K562 (cell line): ENCODE results near the gene WBP1. TPM values are rescaled to one million over a fixed set of nuclear protein-coding genes. Genes with fewer than 3 reads are reported as not detected.

ENCODE experiments used
- ETS2 ChIP-seq: IDR thresholded peaks from 2 replicates; pipeline ENCODE4 v1.6.1; 2016; ENCODE audit warnings: borderline replicate concordance, missing genetic modification characterization, mild to moderate bottlenecking, moderate library complexity, missing compliant biosample characterization; ENCODE audit not compliant: poor library complexity, severe bottlenecking
- KAT7 ChIP-seq: sonication (generic); formaldehyde crosslinking; IDR thresholded peaks from 2 replicates; pipeline ENCODE4 v1.8.0; 2022; ENCODE audit warnings: missing genetic modification reagents, mild to moderate bottlenecking, borderline replicate concordance
- KDM1A ChIP-seq, 2 experiments: fragments of 450-650 bp; IDR thresholded peaks; 2 replicates each; pipeline ENCODE4 v1.6.1; 2016; ENCODE audit warnings: mild to moderate bottlenecking in 2 of 2
- NEUROD1 ChIP-seq: fragments of 150-350 bp; IDR thresholded peaks from 2 replicates; pipeline ENCODE4 v1.6.1; 2014; ENCODE audit warnings: borderline replicate concordance, low read length, low read depth; ENCODE audit not compliant: partially characterized antibody
- ZBTB17 ChIP-seq: fragments of 450-650 bp; formaldehyde crosslinking; IDR thresholded peaks from 2 replicates; pipeline ENCODE4 v1.4.0; 2020; ENCODE audit warnings: mild to moderate bottlenecking
- ZNF232 ChIP-seq: sonication (generic); formaldehyde crosslinking; IDR thresholded peaks from 2 replicates; pipeline ENCODE4 v1.8.0; 2022; ENCODE audit warnings: mild to moderate bottlenecking, missing genetic modification reagents
- polyA plus RNA-seq, 8 experiments: library from polyadenylated mRNA; depleted of rRNA in 4 of 8; stranded (reverse) in 5 of 8; unstranded in 3 of 8; fragments of >200 nt; fragmentation: Nextera tagmentation in 2 of 8; fragmentation: Illumina TruSeq in 1 of 8; extraction: Ambion mirVana in 2 of 8; extraction: Trizol in 1 of 8; gene quantifications; 2 replicates each; pipeline versions ENCODE4 v1.2.1 to v1.2.3, GENCODE V29; 2011 to 2014; ENCODE audit warnings: inconsistent platforms in 1 of 8, missing spikeins in 1 of 8
- total RNA-seq, 7 experiments: library from RNA; depleted of rRNA in 6 of 7; stranded (reverse); fragments of >200 nt in 6 of 7; fragmentation: Illumina TruSeq in 2 of 7; extraction: Trizol in 2 of 7; gene quantifications; 2 replicates each; pipeline versions ENCODE4 v1.2.1 to v1.2.3, GENCODE V29; 2011 to 2021; ENCODE audit warnings: low replicate concordance in 1 of 7
- TF ChIP-seq, protein P1 (sequence below): fragments of 250-450 bp; sonication (Bioruptor Pico); IDR thresholded peaks from 2 replicates; pipeline ENCODE4 v1.4.0; 2020; ENCODE audit warnings: mild to moderate bottlenecking
- TF ChIP-seq, protein P2 (sequence below), 2 experiments: fragments of 450-650 bp in 1 of 2; sonication (generic) in 1 of 2; formaldehyde crosslinking in 1 of 2; IDR thresholded peaks; 2 replicates each; pipeline versions ENCODE4 v1.7.1 to v1.9.0; 2016 to 2022; ENCODE audit warnings: inconsistent platforms in 1 of 2, mild to moderate bottlenecking in 1 of 2, missing genetic modification reagents in 1 of 2
- TF ChIP-seq, protein P3 (sequence below): fragments of 450-650 bp; IDR thresholded peaks from 2 replicates; pipeline ENCODE4 v1.7.0; 2016; ENCODE audit warnings: borderline replicate concordance
- TF ChIP-seq, protein P4 (sequence below): fragments of 250-450 bp; sonication (Bioruptor Pico); IDR thresholded peaks from 2 replicates; pipeline ENCODE4 v1.5.0; 2022; ENCODE audit warnings: mild to moderate bottlenecking

The WBP1 gene
- total and polyA plus RNA-seq, 9 of the 15 experiments (the other 6 are each of a cell fraction or from before 2014, with no cell fraction given) = 1.9 to 27.7 (median 14.2) TPM

DNA sequence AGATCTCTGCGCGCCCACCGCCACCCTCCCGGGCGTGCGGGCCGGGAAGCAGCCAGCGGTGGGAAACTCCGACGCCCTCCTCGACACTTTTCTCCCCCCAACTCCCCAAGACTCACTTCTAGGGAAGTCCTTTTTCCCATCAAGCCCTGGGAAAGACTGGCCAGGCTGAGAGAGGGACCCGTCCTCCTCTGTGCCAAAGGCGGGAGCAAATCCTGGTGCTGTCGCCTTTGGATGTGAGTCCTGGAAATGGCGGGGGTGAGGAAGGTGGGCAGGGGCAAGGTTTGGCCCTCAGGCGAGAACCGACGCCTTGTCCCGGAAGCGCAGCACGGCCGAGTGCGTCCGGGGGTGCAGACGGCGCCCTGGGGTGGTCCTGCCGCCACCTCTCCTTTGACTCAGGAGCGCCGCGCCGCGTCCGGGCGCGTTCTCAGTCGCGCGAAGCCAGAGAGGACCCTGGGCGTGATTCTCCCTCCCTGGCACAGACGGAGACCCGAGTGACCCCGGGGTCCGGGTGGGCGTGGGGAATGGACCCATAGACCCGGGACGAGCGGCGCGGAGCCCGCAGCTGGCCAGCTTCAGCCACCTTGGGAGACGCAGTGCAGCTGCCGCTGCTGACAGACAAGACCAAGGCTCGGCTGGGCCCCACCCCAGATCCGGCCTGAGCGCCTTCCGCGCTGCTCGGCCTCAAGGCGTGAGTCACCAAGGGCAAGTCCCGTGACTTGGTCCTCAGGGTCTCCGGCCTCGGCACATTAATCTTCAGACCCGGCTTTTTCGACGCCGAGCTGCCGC, 44.7 kb downstream of the WBP1 start (continued):
- TF ChIP-seq, protein P1, sequence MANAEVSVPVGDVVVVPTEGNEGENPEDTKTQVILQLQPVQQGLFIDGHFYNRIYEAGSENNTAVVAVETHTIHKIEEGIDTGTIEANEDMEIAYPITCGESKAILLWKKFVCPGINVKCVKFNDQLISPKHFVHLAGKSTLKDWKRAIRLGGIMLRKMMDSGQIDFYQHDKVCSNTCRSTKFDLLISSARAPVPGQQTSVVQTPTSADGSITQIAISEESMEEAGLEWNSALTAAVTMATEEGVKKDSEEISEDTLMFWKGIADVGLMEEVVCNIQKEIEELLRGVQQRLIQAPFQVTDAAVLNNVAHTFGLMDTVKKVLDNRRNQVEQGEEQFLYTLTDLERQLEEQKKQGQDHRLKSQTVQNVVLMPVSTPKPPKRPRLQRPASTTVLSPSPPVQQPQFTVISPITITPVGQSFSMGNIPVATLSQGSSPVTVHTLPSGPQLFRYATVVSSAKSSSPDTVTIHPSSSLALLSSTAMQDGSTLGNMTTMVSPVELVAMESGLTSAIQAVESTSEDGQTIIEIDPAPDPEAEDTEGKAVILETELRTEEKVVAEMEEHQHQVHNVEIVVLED (CRISPR knock-in tag) = peak; percentile 5; the same call in 1 of the 2 replicates
- TF ChIP-seq, protein P2, sequence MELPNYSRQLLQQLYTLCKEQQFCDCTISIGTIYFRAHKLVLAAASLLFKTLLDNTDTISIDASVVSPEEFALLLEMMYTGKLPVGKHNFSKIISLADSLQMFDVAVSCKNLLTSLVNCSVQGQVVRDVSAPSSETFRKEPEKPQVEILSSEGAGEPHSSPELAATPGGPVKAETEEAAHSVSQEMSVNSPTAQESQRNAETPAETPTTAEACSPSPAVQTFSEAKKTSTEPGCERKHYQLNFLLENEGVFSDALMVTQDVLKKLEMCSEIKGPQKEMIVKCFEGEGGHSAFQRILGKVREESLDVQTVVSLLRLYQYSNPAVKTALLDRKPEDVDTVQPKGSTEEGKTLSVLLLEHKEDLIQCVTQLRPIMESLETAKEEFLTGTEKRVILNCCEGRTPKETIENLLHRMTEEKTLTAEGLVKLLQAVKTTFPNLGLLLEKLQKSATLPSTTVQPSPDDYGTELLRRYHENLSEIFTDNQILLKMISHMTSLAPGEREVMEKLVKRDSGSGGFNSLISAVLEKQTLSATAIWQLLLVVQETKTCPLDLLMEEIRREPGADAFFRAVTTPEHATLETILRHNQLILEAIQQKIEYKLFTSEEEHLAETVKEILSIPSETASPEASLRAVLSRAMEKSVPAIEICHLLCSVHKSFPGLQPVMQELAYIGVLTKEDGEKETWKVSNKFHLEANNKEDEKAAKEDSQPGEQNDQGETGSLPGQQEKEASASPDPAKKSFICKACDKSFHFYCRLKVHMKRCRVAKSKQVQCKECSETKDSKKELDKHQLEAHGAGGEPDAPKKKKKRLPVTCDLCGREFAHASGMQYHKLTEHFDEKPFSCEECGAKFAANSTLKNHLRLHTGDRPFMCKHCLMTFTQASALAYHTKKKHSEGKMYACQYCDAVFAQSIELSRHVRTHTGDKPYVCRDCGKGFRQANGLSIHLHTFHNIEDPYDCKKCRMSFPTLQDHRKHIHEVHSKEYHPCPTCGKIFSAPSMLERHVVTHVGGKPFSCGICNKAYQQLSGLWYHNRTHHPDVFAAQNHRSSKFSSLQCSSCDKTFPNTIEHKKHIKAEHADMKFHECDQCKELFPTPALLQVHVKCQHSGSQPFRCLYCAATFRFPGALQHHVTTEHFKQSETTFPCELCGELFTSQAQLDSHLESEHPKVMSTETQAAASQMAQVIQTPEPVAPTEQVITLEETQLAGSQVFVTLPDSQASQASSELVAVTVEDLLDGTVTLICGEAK (IDR thresholded peaks at IDR 0.05) = peak; percentile 33; the same call in 1 of the 2 replicates
- TF ChIP-seq, protein P2 (CRISPR knock-in tag; IDR thresholded peaks at IDR 0.05) = no peak
- TF ChIP-seq NEUROD1 (peak; percentile 40), ZNF232 (CRISPR knock-in tag) (no peak), KAT7 (CRISPR knock-in tag) (no peak; the same call in 1 of the 2 replicates), KDM1A (IDR thresholded peaks at IDR 0.05) (no peak), ETS2 (no peak), ZBTB17 (CRISPR knock-in tag) (0 out of 2 replicates have a peak, but pooled peaks have one; percentile 10)
- TF ChIP-seq, protein P3, sequence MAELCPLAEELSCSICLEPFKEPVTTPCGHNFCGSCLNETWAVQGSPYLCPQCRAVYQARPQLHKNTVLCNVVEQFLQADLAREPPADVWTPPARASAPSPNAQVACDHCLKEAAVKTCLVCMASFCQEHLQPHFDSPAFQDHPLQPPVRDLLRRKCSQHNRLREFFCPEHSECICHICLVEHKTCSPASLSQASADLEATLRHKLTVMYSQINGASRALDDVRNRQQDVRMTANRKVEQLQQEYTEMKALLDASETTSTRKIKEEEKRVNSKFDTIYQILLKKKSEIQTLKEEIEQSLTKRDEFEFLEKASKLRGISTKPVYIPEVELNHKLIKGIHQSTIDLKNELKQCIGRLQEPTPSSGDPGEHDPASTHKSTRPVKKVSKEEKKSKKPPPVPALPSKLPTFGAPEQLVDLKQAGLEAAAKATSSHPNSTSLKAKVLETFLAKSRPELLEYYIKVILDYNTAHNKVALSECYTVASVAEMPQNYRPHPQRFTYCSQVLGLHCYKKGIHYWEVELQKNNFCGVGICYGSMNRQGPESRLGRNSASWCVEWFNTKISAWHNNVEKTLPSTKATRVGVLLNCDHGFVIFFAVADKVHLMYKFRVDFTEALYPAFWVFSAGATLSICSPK = no peak
- TF ChIP-seq, protein P4, sequence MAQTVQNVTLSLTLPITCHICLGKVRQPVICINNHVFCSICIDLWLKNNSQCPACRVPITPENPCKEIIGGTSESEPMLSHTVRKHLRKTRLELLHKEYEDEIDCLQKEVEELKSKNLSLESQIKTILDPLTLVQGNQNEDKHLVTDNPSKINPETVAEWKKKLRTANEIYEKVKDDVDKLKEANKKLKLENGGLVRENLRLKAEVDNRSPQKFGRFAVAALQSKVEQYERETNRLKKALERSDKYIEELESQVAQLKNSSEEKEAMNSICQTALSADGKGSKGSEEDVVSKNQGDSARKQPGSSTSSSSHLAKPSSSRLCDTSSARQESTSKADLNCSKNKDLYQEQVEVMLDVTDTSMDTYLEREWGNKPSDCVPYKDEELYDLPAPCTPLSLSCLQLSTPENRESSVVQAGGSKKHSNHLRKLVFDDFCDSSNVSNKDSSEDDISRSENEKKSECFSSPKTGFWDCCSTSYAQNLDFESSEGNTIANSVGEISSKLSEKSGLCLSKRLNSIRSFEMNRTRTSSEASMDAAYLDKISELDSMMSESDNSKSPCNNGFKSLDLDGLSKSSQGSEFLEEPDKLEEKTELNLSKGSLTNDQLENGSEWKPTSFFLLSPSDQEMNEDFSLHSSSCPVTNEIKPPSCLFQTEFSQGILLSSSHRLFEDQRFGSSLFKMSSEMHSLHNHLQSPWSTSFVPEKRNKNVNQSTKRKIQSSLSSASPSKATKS = 0 out of 2 replicates have a peak, but pooled peaks have one; percentile 7
